Ovary (tissue), 9 donors: ENCODE data around the gene PAQR3. TPM values are rescaled to one million over a fixed set of nuclear protein-coding genes. Genes with fewer than 3 reads are reported as not detected.

Experiments
- DNase-seq, 5 donors: peaks; one replicate each; pipeline ENCODE4 v3.0.0-alpha.2; 2019 to 2020
- H3K27ac ChIP-seq, 2 donors: fragments of 200-600 bp; one replicate each; pipeline versions ENCODE4 v1.5.1 to v1.8.0; 2019 to 2022
- H3K27me3 ChIP-seq: fragments of 200-600 bp; one replicate; pipeline ENCODE4 v1.8.0; 2022
- H3K36me3 ChIP-seq: fragments of 200-600 bp; sonication (generic); one replicate; pipeline ENCODE4 v1.5.1; 2019
- H3K4me1 ChIP-seq: one replicate; pipeline ENCODE4 v1.8.1; 2013; ENCODE audit warnings: mild to moderate bottlenecking, moderate library complexity; ENCODE audit not compliant: insufficient read depth
- H3K4me3 ChIP-seq: fragments of 200-600 bp; sonication (generic); one replicate; pipeline ENCODE4 v1.5.1; 2017
- H3K9me3 ChIP-seq, 2 donors: fragments of 200-600 bp in 1 of 2; sonication (generic) in 1 of 2; one replicate each; pipeline versions ENCODE4 v1.5.1 to v1.8.1; 2013 to 2019; ENCODE audit warnings: mild to moderate bottlenecking in 1 of 2, moderate library complexity in 1 of 2
- CTCF ChIP-seq, 3 donors: fragments of 450-650 bp in 2 of 3; fragments of 200-600 bp in 1 of 3; IDR thresholded peaks; one replicate each; pipeline versions ENCODE4 v1.5.1 to v1.8.0; 2016 to 2022; ENCODE audit warnings: antibody characterized with exemption in 3 of 3, mild to moderate bottlenecking in 1 of 3
- EP300 ChIP-seq: sonication (generic); formaldehyde crosslinking; IDR thresholded peaks from one replicate; pipeline ENCODE4 v1.6.1; 2017; ENCODE audit warnings: antibody characterized with exemption
- POLR2A ChIP-seq: fragments of 450-650 bp; IDR thresholded peaks from one replicate; pipeline ENCODE4 v1.6.1; 2017; ENCODE audit warnings: antibody characterized with exemption, mild to moderate bottlenecking, moderate library complexity
- WGBS, 3 donors: extraction: QIAGEN DNeasy Blood & Tissue Kit in 1 of 3; methylation state at CpG; one replicate each; pipeline versions ENCODE4 v1.1.5 to v1.1.7; 2013 to 2017; 5-methylcytosine and 5-hydroxymethylcytosine counted together
- intact Hi-C, 4 donors: fragments of 100-400 bp; cut with DNase I; formaldehyde crosslinking; loops; one replicate each; pipeline versions ENCODE4 v1.11.0 to v1.15.1; 2022 to 2023
- polyA plus RNA-seq, 2 donors: library from polyadenylated mRNA; stranded (reverse); fragments of 200-250 nt in 1 of 2; fragments of 350-450 nt in 1 of 2; fragmentation: Illumina TruSeq in 1 of 2; extraction: RNeasy Lipid Tissue Mini Kit (QIAGEN cat#74804) in 1 of 2; gene quantifications; one replicate each; pipeline ENCODE4 v1.2.3, GENCODE V29; 2013 to 2014
- total RNA-seq, 7 donors: library from RNA; depleted of rRNA in 2 of 7; stranded (reverse); fragments of >200 nt in 2 of 7; fragmentation: NEBNext Ultra II Directional in 3 of 7; extraction: Animal tissue kit (Norgen Biotek cat#: 25700) in 3 of 7; gene quantifications; one replicate each; pipeline versions ENCODE4 v1.1.0 to v1.2.4, GENCODE V29; 2016 to 2023
- donor health status: DM: no; HTN: no; CAD: no; lungs with moderate emphysema.
- donor health status: DM: no; HTN: no; CAD: no.
- donor health status: Bipolar disorder and iron deficiency.
- donor health status: DM: yes; HTN: yes; CAD: no.
- donor health status: DM: no; HTN: no; CAD: no.
- donor health status: DM: yes; HTN: yes; CAD: no.

Gene PAQR3
- total and polyA plus RNA-seq, 9 donors = 3.4 to 13.4 (median 9.4) TPM

GRCh38 chr4:78960926-78961325, 21.7 kb upstream of the PAQR3 start:
- intact Hi-C loops = no loop called here
- WGBS, 3 donors = 23 to 33% (median 26%) methylated on average over 3 of the region's 3 CpGs
- Histone ChIP-seq H3K27ac (no peak overlapping the region), H3K9me3 (no peaks in the 10 kb centered on the region), H3K4me1 (no peaks in the 10 kb centered on the region), H3K36me3 (no peaks in the 10 kb centered on the region), H3K27me3 (no peaks in the 10 kb centered on the region), H3K4me3 (no peak overlapping the region)
- TF ChIP-seq POLR2A = no peak
- TF ChIP-seq CTCF (IDR thresholded peaks at IDR 0.05) = no peak
- TF ChIP-seq EP300 = no peak
- peak in 2 of 5 donors; percentile 40 to 52 for DNase-seq

DNA sequence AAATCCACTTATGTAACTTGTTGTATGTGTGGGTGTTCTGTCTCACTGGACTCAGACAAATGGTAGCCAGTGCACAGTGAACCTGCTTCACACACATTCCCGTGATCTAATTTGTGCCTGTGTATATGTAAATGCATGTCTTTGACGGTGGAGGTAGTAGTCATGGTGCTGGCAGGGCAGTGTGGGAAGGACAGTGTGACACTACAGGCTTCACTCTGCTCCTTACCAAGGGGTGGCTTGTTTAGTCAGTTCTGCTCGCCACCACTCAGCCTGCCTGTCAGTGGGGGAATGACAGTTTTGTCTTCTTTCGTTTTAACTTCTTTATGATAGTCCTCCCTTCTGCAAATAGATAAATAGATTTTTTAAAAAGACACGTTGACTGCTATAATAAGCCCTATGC, 17.7 kb upstream of the PAQR3 start:
- no peaks in the 10 kb centered on the region for H3K9me3 ChIP-seq
- WGBS, 3 donors = 78 to 80% (median 80%) methylated on average over 5 of the region's 5 CpGs
- intact Hi-C loops = loop anchor here in 3 of 4 donors (10.0 kb wide), 4 partner anchors 618 to 1258 kb away; no protein-coding TSS in a partner anchor

GRCh38 chr4:78953769-78954666, 14.8 kb upstream of the PAQR3 start:
- intact Hi-C loops = loop anchor here in 3 of 4 donors (5.0 to 10.0 kb wide), 5 partner anchors 621 to 1261 kb away; no protein-coding TSS in a partner anchor
- no peak for DNase-seq
- 37 to 47% (median 43%) methylated on average over 11 of the region's 11 CpGs for WGBS, 3 donors
- Histone ChIP-seq H3K4me3 (no peak overlapping the region), H3K27me3 (no peaks in the 10 kb centered on the region), H3K36me3 (no peaks in the 10 kb centered on the region), H3K9me3 (no peaks in the 10 kb centered on the region), H3K4me1 (no peaks in the 10 kb centered on the region), H3K27ac (no peak overlapping the region)
- peak in 1 of 3 donors; percentile 30 for TF ChIP-seq CTCF (IDR thresholded peaks at IDR 0.05)
- TF ChIP-seq POLR2A = no peak
- TF ChIP-seq EP300 = no peak

More for the DNA sequence above, 17.7 kb upstream of the PAQR3 start:
- no peak overlapping the region for H3K4me3 ChIP-seq
- no peaks in the 10 kb centered on the region for H3K4me1 ChIP-seq
- TF ChIP-seq EP300 (no peak), POLR2A (no peak), CTCF (IDR thresholded peaks at IDR 0.05) (no peak)
- H3K36me3 ChIP-seq = no peaks in the 10 kb centered on the region
- no peak overlapping the region for H3K27ac ChIP-seq
- no peak for DNase-seq
- H3K27me3 ChIP-seq = no peaks in the 10 kb centered on the region

- intact Hi-C loops = loop anchor here in 3 of 4 donors (5.0 to 10.0 kb wide), 5 partner anchors 622 to 1262 kb away; no protein-coding TSS in a partner anchor
- TF ChIP-seq EP300 (no peak), CTCF (IDR thresholded peaks at IDR 0.05) (no peak), POLR2A (no peak)
- H3K4me3 ChIP-seq = no peak overlapping the region
- H3K9me3 ChIP-seq = no peaks in the 10 kb centered on the region
- no peaks in the 10 kb centered on the region for H3K27me3 ChIP-seq
- no peaks in the 10 kb centered on the region for H3K36me3 ChIP-seq
- 92 to 96% (median 92%) methylated on average over 5 of the region's 5 CpGs for WGBS, 3 donors
- H3K27ac ChIP-seq = no peak overlapping the region
- no peak for DNase-seq
- no peaks in the 10 kb centered on the region for H3K4me1 ChIP-seq
These were observed 14.0 kb upstream of the PAQR3 start for GRCh38 chr4:78953231-78953630.
